Stimulated activated CD8-positive, alpha-beta memory T cell treated with anti-CD3 and anti-CD28 coated beads, Interleukin-12 subunit alpha, Interleukin-12 subunit beta, amount 100 ng/mL, for 24 hours (primary cell): Measurements from ENCODE around the gene PELI2.

ENCODE experiments used
- DNase-seq: peaks from one replicate; pipeline ENCODE4 v3.0.0-alpha.2; 2020; ENCODE audit errors: extremely low read depth

Gene PELI2

DNA sequence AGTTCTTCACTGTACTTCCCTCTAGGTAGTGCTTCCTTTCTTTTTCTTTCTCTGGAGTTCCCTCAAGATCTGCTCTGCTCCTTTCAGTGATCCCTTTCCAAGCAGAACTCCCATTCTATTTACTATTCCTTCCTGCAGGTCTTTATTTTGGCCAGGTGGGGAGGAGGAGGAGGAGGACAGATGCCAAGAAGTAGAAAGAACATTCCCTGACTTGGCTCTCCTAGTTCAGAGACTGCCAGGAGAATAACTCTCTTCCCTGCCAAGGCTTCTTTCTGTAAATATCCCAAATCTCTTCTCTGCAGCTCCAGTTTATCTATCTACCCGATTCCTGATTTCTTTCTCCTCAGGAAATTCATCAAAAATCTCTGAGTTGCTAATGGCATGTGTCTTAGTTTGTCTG lies 231.7 kb downstream of the PELI2 start:
- DNase-seq = no peak
